ENCODE data around the gene FNTB.

DNA sequence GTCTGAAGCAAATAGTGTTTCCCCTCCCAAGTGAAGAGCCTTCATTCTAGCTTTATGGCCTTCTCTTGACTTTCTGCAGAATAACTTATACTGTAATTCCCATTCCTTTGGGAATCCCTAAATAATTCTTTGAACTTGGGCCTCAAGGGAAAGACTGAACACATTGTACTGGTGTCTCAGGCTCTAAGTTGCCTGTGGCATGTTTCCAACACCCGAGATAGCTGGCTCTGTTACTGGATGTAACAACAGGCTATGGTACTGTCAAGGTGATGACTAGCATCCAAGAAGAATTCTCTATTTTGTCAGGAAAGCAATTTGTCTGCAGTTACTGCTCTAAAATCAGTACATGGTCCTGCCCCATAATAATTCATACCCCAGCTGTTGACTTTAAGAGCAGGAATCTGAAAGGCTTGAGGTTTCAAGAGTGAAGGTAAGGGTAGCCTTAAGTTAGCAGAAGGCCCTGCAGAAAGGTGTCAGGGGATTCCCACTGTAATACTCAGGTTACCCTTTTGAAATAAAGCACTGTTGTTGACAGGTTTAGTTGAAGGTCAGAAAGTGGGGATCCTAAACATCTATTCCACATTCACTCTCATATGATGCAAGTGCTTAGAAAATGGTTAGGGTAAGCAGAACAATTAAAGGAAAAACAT, 49.4 kb upstream of the FNTB start:
- no peak for TF ChIP-seq EZH2phosphoT487 (IDR thresholded peaks at IDR 0.05; ENCODE audit: borderline replicate concordance)
- TF ChIP-seq, protein P1, sequence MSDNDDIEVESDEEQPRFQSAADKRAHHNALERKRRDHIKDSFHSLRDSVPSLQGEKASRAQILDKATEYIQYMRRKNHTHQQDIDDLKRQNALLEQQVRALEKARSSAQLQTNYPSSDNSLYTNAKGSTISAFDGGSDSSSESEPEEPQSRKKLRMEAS (IDR thresholded peaks at IDR 0.05) = no peak
- TF ChIP-seq, protein P2, sequence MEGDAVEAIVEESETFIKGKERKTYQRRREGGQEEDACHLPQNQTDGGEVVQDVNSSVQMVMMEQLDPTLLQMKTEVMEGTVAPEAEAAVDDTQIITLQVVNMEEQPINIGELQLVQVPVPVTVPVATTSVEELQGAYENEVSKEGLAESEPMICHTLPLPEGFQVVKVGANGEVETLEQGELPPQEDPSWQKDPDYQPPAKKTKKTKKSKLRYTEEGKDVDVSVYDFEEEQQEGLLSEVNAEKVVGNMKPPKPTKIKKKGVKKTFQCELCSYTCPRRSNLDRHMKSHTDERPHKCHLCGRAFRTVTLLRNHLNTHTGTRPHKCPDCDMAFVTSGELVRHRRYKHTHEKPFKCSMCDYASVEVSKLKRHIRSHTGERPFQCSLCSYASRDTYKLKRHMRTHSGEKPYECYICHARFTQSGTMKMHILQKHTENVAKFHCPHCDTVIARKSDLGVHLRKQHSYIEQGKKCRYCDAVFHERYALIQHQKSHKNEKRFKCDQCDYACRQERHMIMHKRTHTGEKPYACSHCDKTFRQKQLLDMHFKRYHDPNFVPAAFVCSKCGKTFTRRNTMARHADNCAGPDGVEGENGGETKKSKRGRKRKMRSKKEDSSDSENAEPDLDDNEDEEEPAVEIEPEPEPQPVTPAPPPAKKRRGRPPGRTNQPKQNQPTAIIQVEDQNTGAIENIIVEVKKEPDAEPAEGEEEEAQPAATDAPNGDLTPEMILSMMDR (IDR thresholded peaks at IDR 0.05 in 2 of 3, conservative IDR thresholded peaks at IDR 0.05 in 1 of 3; ENCODE audit: borderline replicate concordance in 1 of 3, insufficient read depth in 1 of 3, low read depth in 2 of 3, low read length in 2 of 3) = no peak
- TF ChIP-seq ZFX (IDR thresholded peaks at IDR 0.05) = no peak
- no peak for TF ChIP-seq SP1 (IDR thresholded peaks at IDR 0.05; ENCODE audit: low read depth)
- TF ChIP-seq YY1 (IDR thresholded peaks at IDR 0.05; ENCODE audit: extremely low read depth, insufficient replicate concordance, low read depth, low read length) = no peak
